ENCODE measurements around the gene EIF3K. TPM values are rescaled to one million over a fixed set of nuclear protein-coding genes. Genes with fewer than 3 reads are reported as not detected.

Gene EIF3K
- total and polyA plus RNA-seq, 2 of the 13 experiments (the other 11 are each of a cell fraction or from before 2014, with no cell fraction given), result 179 to 258 TPM

DNA sequence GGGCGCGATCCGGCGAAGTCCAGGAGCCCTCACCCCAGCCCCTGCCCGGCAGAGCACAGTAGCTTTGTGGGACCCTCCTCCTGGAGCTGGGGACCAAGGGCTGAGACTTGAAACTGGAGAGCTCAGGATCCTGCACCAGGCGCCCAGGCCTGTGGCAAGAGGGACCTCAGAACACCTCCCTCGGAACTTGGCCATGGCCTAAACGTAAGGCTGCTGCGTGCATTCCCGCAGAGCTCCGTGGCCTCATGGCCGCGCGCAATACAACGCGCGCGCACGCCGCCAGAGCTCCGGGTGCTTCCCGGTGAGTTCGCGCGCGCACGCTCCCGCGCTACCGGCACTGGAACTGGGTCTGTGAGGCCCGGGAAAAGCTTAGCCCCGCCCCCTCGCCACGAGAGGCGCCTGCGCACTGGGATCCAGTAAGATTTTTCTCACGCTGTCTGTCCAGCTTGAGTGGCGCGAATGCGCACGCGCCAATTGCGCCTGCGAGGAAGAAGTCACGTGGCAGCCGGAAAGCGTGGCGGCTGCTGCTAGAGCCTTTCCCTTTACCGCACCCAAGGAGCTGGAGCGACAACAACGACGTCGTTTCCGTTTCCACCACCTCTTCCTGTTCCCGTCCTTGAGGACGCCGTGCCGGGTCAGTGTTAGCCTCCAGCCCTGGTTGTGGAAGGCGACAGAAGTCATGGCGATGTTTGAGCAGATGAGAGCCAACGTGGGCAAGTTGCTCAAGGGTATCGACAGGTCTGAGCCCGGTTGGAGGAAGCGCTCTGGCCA lies at the start of gene EIF3K (continued):
- TF ChIP-seq, protein P1, sequence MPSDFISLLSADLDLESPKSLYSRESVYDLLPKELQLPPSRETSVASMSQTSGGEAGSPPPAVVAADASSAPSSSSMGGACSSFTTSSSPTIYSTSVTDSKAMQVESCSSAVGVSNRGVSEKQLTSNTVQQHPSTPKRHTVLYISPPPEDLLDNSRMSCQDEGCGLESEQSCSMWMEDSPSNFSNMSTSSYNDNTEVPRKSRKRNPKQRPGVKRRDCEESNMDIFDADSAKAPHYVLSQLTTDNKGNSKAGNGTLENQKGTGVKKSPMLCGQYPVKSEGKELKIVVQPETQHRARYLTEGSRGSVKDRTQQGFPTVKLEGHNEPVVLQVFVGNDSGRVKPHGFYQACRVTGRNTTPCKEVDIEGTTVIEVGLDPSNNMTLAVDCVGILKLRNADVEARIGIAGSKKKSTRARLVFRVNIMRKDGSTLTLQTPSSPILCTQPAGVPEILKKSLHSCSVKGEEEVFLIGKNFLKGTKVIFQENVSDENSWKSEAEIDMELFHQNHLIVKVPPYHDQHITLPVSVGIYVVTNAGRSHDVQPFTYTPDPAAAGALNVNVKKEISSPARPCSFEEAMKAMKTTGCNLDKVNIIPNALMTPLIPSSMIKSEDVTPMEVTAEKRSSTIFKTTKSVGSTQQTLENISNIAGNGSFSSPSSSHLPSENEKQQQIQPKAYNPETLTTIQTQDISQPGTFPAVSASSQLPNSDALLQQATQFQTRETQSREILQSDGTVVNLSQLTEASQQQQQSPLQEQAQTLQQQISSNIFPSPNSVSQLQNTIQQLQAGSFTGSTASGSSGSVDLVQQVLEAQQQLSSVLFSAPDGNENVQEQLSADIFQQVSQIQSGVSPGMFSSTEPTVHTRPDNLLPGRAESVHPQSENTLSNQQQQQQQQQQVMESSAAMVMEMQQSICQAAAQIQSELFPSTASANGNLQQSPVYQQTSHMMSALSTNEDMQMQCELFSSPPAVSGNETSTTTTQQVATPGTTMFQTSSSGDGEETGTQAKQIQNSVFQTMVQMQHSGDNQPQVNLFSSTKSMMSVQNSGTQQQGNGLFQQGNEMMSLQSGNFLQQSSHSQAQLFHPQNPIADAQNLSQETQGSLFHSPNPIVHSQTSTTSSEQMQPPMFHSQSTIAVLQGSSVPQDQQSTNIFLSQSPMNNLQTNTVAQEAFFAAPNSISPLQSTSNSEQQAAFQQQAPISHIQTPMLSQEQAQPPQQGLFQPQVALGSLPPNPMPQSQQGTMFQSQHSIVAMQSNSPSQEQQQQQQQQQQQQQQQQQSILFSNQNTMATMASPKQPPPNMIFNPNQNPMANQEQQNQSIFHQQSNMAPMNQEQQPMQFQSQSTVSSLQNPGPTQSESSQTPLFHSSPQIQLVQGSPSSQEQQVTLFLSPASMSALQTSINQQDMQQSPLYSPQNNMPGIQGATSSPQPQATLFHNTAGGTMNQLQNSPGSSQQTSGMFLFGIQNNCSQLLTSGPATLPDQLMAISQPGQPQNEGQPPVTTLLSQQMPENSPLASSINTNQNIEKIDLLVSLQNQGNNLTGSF (CRISPR knock-in tag; IDR thresholded peaks at IDR 0.05), result no peak
- TF ChIP-seq KMT2B (CRISPR knock-in tag; IDR thresholded peaks at IDR 0.05) (peak; percentile 76; the same call in 1 of the 2 replicates), NFRKB (IDR thresholded peaks at IDR 0.05) (no peak), NFKB2 (CRISPR knock-in tag; IDR thresholded peaks at IDR 0.05; ENCODE audit: borderline replicate concordance) (peak; percentile 72; the same call in 1 of the 2 replicates), ADNP (CRISPR knock-in tag; IDR thresholded peaks at IDR 0.05) (no peak)
- TF ChIP-seq, protein P2, sequence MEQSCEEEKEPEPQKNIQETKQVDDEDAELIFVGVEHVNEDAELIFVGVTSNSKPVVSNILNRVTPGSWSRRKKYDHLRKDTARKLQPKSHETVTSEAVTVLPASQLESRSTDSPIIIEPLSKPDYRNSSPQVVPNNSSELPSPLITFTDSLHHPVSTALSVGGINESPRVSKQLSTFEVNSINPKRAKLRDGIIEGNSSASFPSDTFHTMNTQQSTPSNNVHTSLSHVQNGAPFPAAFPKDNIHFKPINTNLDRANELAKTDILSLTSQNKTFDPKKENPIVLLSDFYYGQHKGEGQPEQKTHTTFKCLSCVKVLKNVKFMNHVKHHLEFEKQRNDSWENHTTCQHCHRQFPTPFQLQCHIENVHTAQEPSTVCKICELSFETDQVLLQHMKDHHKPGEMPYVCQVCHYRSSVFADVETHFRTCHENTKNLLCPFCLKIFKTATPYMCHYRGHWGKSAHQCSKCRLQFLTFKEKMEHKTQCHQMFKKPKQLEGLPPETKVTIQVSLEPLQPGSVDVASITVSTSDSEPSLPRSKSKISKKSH (CRISPR knock-in tag; IDR thresholded peaks at IDR 0.05; ENCODE audit: borderline replicate concordance), result no peak
- TF ChIP-seq, protein P3, sequence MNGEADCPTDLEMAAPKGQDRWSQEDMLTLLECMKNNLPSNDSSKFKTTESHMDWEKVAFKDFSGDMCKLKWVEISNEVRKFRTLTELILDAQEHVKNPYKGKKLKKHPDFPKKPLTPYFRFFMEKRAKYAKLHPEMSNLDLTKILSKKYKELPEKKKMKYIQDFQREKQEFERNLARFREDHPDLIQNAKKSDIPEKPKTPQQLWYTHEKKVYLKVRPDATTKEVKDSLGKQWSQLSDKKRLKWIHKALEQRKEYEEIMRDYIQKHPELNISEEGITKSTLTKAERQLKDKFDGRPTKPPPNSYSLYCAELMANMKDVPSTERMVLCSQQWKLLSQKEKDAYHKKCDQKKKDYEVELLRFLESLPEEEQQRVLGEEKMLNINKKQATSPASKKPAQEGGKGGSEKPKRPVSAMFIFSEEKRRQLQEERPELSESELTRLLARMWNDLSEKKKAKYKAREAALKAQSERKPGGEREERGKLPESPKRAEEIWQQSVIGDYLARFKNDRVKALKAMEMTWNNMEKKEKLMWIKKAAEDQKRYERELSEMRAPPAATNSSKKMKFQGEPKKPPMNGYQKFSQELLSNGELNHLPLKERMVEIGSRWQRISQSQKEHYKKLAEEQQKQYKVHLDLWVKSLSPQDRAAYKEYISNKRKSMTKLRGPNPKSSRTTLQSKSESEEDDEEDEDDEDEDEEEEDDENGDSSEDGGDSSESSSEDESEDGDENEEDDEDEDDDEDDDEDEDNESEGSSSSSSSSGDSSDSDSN (CRISPR knock-in tag; IDR thresholded peaks at IDR 0.05), result peak; percentile 59
- TF ChIP-seq, protein P4, sequence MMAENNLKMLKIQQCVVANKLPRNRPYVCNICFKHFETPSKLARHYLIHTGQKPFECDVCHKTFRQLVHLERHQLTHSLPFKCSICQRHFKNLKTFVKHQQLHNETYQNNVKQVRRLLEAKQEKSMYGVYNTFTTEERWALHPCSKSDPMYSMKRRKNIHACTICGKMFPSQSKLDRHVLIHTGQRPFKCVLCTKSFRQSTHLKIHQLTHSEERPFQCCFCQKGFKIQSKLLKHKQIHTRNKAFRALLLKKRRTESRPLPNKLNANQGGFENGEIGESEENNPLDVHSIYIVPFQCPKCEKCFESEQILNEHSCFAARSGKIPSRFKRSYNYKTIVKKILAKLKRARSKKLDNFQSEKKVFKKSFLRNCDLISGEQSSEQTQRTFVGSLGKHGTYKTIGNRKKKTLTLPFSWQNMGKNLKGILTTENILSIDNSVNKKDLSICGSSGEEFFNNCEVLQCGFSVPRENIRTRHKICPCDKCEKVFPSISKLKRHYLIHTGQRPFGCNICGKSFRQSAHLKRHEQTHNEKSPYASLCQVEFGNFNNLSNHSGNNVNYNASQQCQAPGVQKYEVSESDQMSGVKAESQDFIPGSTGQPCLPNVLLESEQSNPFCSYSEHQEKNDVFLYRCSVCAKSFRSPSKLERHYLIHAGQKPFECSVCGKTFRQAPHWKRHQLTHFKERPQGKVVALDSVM (CRISPR knock-in tag; IDR thresholded peaks at IDR 0.05), result no peak
- TF ChIP-seq, protein P5, sequence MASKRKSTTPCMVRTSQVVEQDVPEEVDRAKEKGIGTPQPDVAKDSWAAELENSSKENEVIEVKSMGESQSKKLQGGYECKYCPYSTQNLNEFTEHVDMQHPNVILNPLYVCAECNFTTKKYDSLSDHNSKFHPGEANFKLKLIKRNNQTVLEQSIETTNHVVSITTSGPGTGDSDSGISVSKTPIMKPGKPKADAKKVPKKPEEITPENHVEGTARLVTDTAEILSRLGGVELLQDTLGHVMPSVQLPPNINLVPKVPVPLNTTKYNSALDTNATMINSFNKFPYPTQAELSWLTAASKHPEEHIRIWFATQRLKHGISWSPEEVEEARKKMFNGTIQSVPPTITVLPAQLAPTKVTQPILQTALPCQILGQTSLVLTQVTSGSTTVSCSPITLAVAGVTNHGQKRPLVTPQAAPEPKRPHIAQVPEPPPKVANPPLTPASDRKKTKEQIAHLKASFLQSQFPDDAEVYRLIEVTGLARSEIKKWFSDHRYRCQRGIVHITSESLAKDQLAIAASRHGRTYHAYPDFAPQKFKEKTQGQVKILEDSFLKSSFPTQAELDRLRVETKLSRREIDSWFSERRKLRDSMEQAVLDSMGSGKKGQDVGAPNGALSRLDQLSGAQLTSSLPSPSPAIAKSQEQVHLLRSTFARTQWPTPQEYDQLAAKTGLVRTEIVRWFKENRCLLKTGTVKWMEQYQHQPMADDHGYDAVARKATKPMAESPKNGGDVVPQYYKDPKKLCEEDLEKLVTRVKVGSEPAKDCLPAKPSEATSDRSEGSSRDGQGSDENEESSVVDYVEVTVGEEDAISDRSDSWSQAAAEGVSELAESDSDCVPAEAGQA (IDR thresholded peaks at IDR 0.05; ENCODE audit: low read depth), result 0 out of 2 replicates have a peak, but pooled peaks have one; percentile 55
- TF ChIP-seq, protein P5 (CRISPR knock-in tag; IDR thresholded peaks at IDR 0.05; ENCODE audit: borderline replicate concordance), result no peak

Data from HepG2 (cell line).